Measurements from ENCODE around the gene KCND3.

The KCND3 gene

GRCh38 chr1:112026501-112026900 is 37.0 kb upstream of the KCND3 start:
- no peak for ATAC-seq
- TF ChIP-seq TOX (CRISPR knock-in tag; IDR thresholded peaks at IDR 0.05; ENCODE audit: borderline replicate concordance) (no peak), ARNTL (CRISPR knock-in tag; IDR thresholded peaks at IDR 0.05; ENCODE audit: borderline replicate concordance, low read depth) (no peak), ZFP30 (CRISPR knock-in tag; IDR thresholded peaks at IDR 0.05) (no peak), ISL1 (CRISPR knock-in tag; IDR thresholded peaks at IDR 0.05) (no peak), ZNF565 (CRISPR knock-in tag; conservative IDR thresholded peaks at IDR 0.05; ENCODE audit: low read depth) (no peak), CREB5 (CRISPR knock-in tag; IDR thresholded peaks at IDR 0.05; ENCODE audit: low read depth) (no peak)

GRCh38 chr1:112026016-112026415 is 36.5 kb upstream of the KCND3 start:
- no peak for TF ChIP-seq PPARA (CRISPR knock-in tag; IDR thresholded peaks at IDR 0.05; ENCODE audit: borderline replicate concordance)
- TF ChIP-seq PATZ1 (CRISPR knock-in tag; IDR thresholded peaks at IDR 0.05; ENCODE audit: borderline replicate concordance) = no peak
- no peak for TF ChIP-seq ARNTL (CRISPR knock-in tag; IDR thresholded peaks at IDR 0.05; ENCODE audit: borderline replicate concordance, low read depth)
- TF ChIP-seq RARB (CRISPR knock-in tag; IDR thresholded peaks at IDR 0.05) = no peak
- TF ChIP-seq ZFP30 (CRISPR knock-in tag; IDR thresholded peaks at IDR 0.05) = no peak
- TF ChIP-seq OSR1 (CRISPR knock-in tag; IDR thresholded peaks at IDR 0.05) = no peak
- TF ChIP-seq TCF4 (CRISPR knock-in tag; IDR thresholded peaks at IDR 0.05; ENCODE audit: borderline replicate concordance) = no peak
- no peak for ATAC-seq

- ATAC-seq = no peak
- no peak for TF ChIP-seq CREB5 (CRISPR knock-in tag; IDR thresholded peaks at IDR 0.05; ENCODE audit: low read depth)
- TF ChIP-seq ZNF70 (CRISPR knock-in tag; IDR thresholded peaks at IDR 0.05) = no peak
- no peak for TF ChIP-seq GLIS3 (CRISPR knock-in tag; IDR thresholded peaks at IDR 0.05)
- no peak for TF ChIP-seq ZNF565 (CRISPR knock-in tag; conservative IDR thresholded peaks at IDR 0.05; ENCODE audit: low read depth)
- no peak for TF ChIP-seq ESRRG (CRISPR knock-in tag; IDR thresholded peaks at IDR 0.05)
- TF ChIP-seq TSHZ2 (CRISPR knock-in tag; IDR thresholded peaks at IDR 0.05) = no peak
- no peak for TF ChIP-seq PATZ1 (CRISPR knock-in tag; IDR thresholded peaks at IDR 0.05; ENCODE audit: borderline replicate concordance)
- no peak for TF ChIP-seq POU6F1 (CRISPR knock-in tag; IDR thresholded peaks at IDR 0.05; ENCODE audit: borderline replicate concordance, low read depth)
- no peak for TF ChIP-seq CSDC2 (CRISPR knock-in tag; IDR thresholded peaks at IDR 0.05)
- no peak for TF ChIP-seq RARB (CRISPR knock-in tag; IDR thresholded peaks at IDR 0.05)
- no peak for TF ChIP-seq SNAI2 (CRISPR knock-in tag; IDR thresholded peaks at IDR 0.05)
- TF ChIP-seq ZNF8 (CRISPR knock-in tag; IDR thresholded peaks at IDR 0.05) = no peak
- no peak for TF ChIP-seq ARNTL (CRISPR knock-in tag; IDR thresholded peaks at IDR 0.05; ENCODE audit: borderline replicate concordance, low read depth)
- TF ChIP-seq CSRNP3 (CRISPR knock-in tag; IDR thresholded peaks at IDR 0.05) = no peak
- TF ChIP-seq BACH2 (CRISPR knock-in tag; IDR thresholded peaks at IDR 0.05; ENCODE audit: borderline replicate concordance) = no peak
- TF ChIP-seq ISL1 (CRISPR knock-in tag; IDR thresholded peaks at IDR 0.05) = no peak
- no peak for TF ChIP-seq ZC3H10 (CRISPR knock-in tag; IDR thresholded peaks at IDR 0.05)
Measured at GRCh38 chr1:112021263-112021662, 31.8 kb upstream of the KCND3 start.

All from SK-N-SH treated with all-trans-retinoic acid at 6 μM for 48 hours (cell line).